Liver (tissue), 9 donors: ENCODE results near the gene CFAP90. TPM values are rescaled to one million over a fixed set of nuclear protein-coding genes. Genes with fewer than 3 reads are reported as not detected.

ENCODE experiments used
- DNase-seq: peaks from one replicate; pipeline ENCODE4 v3.0.0-alpha.2; 2017; ENCODE audit warnings: low spot score
- H3K27ac ChIP-seq, 2 donors: one replicate each; pipeline ENCODE4 v1.7.0; 2013; ENCODE audit warnings: inconsistent platforms in 2 of 2, low read length in 2 of 2, control low read depth in 1 of 2, low read depth in 1 of 2, mild to moderate bottlenecking in 1 of 2
- H3K27me3 ChIP-seq, 4 donors: one replicate each; pipeline versions ENCODE4 v1.6.1 to v1.7.0; 2013; ENCODE audit warnings: low read length in 3 of 4, inconsistent platforms in 1 of 4, mild to moderate bottlenecking in 1 of 4, moderate library complexity in 1 of 4; ENCODE audit not compliant: control insufficient read depth in 4 of 4, insufficient read depth in 4 of 4
- H3K36me3 ChIP-seq, 4 donors: one replicate each; pipeline versions ENCODE4 v1.6.1 to v1.7.0; 2013; ENCODE audit warnings: low read length in 3 of 4, mild to moderate bottlenecking in 3 of 4, low read depth in 1 of 4, moderate library complexity in 1 of 4; ENCODE audit not compliant: control insufficient read depth in 4 of 4, insufficient read depth in 3 of 4
- H3K4me1 ChIP-seq, 4 donors: one replicate each; pipeline versions ENCODE4 v1.6.1 to v1.7.0; 2013; ENCODE audit warnings: low read length in 3 of 4, mild to moderate bottlenecking in 3 of 4, moderate library complexity in 1 of 4; ENCODE audit not compliant: control insufficient read depth in 4 of 4, insufficient read depth in 4 of 4
- H3K4me3 ChIP-seq, 3 donors: one replicate each; pipeline versions ENCODE4 v1.6.1 to v1.7.0; 2013; ENCODE audit warnings: low read length in 3 of 3, control low read depth in 1 of 3, low read depth in 1 of 3, mild to moderate bottlenecking in 1 of 3
- H3K9ac ChIP-seq, 2 donors: one replicate each; pipeline ENCODE4 v1.7.0; 2013; ENCODE audit warnings: low read length in 2 of 2, mild to moderate bottlenecking in 2 of 2, moderate library complexity in 2 of 2, control low read depth in 1 of 2, low read depth in 1 of 2
- H3K9me3 ChIP-seq, 4 donors: one replicate each; pipeline versions ENCODE4 v1.6.1 to v1.7.0; 2013; ENCODE audit warnings: low read length in 3 of 4; ENCODE audit not compliant: control insufficient read depth in 4 of 4
- ATF3 ChIP-seq: IDR thresholded peaks from 2 replicates; pipeline ENCODE4 v1.6.1; 2016; ENCODE audit warnings: antibody characterized with exemption
- CTCF ChIP-seq: fragments of 150-350 bp; IDR thresholded peaks from 2 replicates; pipeline ENCODE4 v1.5.1; 2017; ENCODE audit warnings: improper control_type of control experiment, low read depth, low read length; ENCODE audit not compliant: missing input control
- EGR1 ChIP-seq, 2 donors: IDR thresholded peaks; 2 replicates each; pipeline ENCODE4 v1.6.1; 2016 to 2018; ENCODE audit warnings: antibody characterized with exemption in 2 of 2, low read depth in 2 of 2
- FOXA1 ChIP-seq: IDR thresholded peaks from 2 replicates; pipeline ENCODE4 v1.6.1; 2016; ENCODE audit warnings: antibody characterized with exemption
- FOXA2 ChIP-seq: IDR thresholded peaks from 2 replicates; pipeline ENCODE4 v1.6.1; 2016; ENCODE audit warnings: antibody characterized with exemption
- GABPA ChIP-seq, 2 donors: IDR thresholded peaks in 1 of 2; conservative IDR thresholded peaks in 1 of 2; 2 replicates each; pipeline ENCODE4 v1.6.1; 2016; ENCODE audit warnings: antibody characterized with exemption in 2 of 2, mild to moderate bottlenecking in 1 of 2, moderate library complexity in 1 of 2
- HNF4A ChIP-seq, 2 donors: conservative IDR thresholded peaks; 2 replicates each; pipeline ENCODE4 v1.6.1; 2016; ENCODE audit warnings: antibody characterized with exemption in 2 of 2, mild to moderate bottlenecking in 2 of 2
- JUND ChIP-seq, 2 donors: IDR thresholded peaks; 2 replicates each; pipeline ENCODE4 v1.6.1; 2016; ENCODE audit warnings: antibody characterized with exemption in 2 of 2
- RAD21 ChIP-seq, 2 donors: IDR thresholded peaks; 2 replicates each; pipeline ENCODE4 v1.6.1; 2016; ENCODE audit warnings: antibody characterized with exemption in 2 of 2, mild to moderate bottlenecking in 2 of 2
- REST ChIP-seq: IDR thresholded peaks from 2 replicates; pipeline ENCODE4 v1.6.1; 2016; ENCODE audit warnings: antibody characterized with exemption, mild to moderate bottlenecking
- RXRA ChIP-seq, 2 donors: IDR thresholded peaks; 2 replicates each; pipeline ENCODE4 v1.6.1; 2017 to 2018; ENCODE audit warnings: antibody characterized with exemption in 2 of 2, mild to moderate bottlenecking in 1 of 2
- SP1 ChIP-seq: IDR thresholded peaks from 2 replicates; pipeline ENCODE4 v1.6.1; 2018; ENCODE audit warnings: antibody characterized with exemption, mild to moderate bottlenecking
- TAF1 ChIP-seq: conservative IDR thresholded peaks from 2 replicates; pipeline ENCODE4 v1.6.1; 2016; ENCODE audit warnings: antibody characterized with exemption, mild to moderate bottlenecking
- YY1 ChIP-seq: IDR thresholded peaks from 2 replicates; pipeline ENCODE4 v1.6.1; 2016; ENCODE audit warnings: antibody characterized with exemption, mild to moderate bottlenecking
- ZBTB33 ChIP-seq: IDR thresholded peaks from 2 replicates; pipeline ENCODE4 v1.6.1; 2016; ENCODE audit warnings: antibody characterized with exemption
- WGBS: extraction: QIAGEN DNeasy Blood & Tissue Kit; methylation state at CpG from one replicate; pipeline ENCODE4 v1.1.7; 2013; 5-methylcytosine and 5-hydroxymethylcytosine counted together
- polyA plus RNA-seq, 2 donors: library from polyadenylated mRNA; stranded (reverse) in 1 of 2; unstranded in 1 of 2; fragments of 200-250 nt in 1 of 2; fragments of >200 nt in 1 of 2; fragmentation: Nextera tagmentation in 1 of 2; extraction: Ambion mirVana in 1 of 2; gene quantifications; one replicate each; pipeline versions ENCODE4 v1.2.1 to v1.2.3, GENCODE V29; 2013 to 2015
- total RNA-seq, 2 donors: library from RNA; depleted of rRNA; stranded (reverse); fragments of >200 nt; gene quantifications; one replicate each; pipeline ENCODE4 v1.2.3, GENCODE V29; 2014
- TF ChIP-seq, protein P1 (sequence below): IDR thresholded peaks from 2 replicates; pipeline ENCODE4 v1.6.1; 2016; ENCODE audit warnings: antibody characterized with exemption
- donor health status: healthy.
- donor health status: healthy.
- donor health status: healthy.
- donor health status: healthy.
- donor health status: healthy.

Gene CFAP90
- total and polyA plus RNA-seq, 4 donors, result 0.42 to 1.0 (median 0.59) TPM

- no peaks in the 10 kb centered on the region for H3K4me1 ChIP-seq
- no peaks in the 10 kb centered on the region for H3K36me3 ChIP-seq
- H3K9ac ChIP-seq, result no peak overlapping the region
- no peaks in the 10 kb centered on the region for H3K9me3 ChIP-seq
- DNase-seq, result no peak
- TF ChIP-seq RAD21 (IDR thresholded peaks at IDR 0.05), result no peak
- no peak for TF ChIP-seq GABPA (IDR thresholded peaks at IDR 0.05 in 1 of 2, conservative IDR thresholded peaks at IDR 0.05 in 1 of 2)
- TF ChIP-seq FOXA2, result no peak
- TF ChIP-seq, protein P1, sequence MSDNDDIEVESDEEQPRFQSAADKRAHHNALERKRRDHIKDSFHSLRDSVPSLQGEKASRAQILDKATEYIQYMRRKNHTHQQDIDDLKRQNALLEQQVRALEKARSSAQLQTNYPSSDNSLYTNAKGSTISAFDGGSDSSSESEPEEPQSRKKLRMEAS, result no peak
- no peak for TF ChIP-seq CTCF
- no peak for TF ChIP-seq ATF3
- TF ChIP-seq ZBTB33, result no peak
- TF ChIP-seq YY1, result no peak
- TF ChIP-seq JUND (IDR thresholded peaks at IDR 0.05), result no peak
- TF ChIP-seq HNF4A (conservative IDR thresholded peaks at IDR 0.05), result no peak
- no peak for TF ChIP-seq RXRA (IDR thresholded peaks at IDR 0.05)
- no peak for TF ChIP-seq SP1
- TF ChIP-seq FOXA1, result no peak
- no peak for TF ChIP-seq EGR1 (IDR thresholded peaks at IDR 0.05; ENCODE audit: low read depth in 2 of 2)
- peaks cover 0 to 3% (median 0%) of the 10 kb centered on the region in 4 donors for H3K27me3 ChIP-seq
- no peak overlapping the region for H3K4me3 ChIP-seq
- 83% methylated on average over 14 of the region's 14 CpGs for WGBS
- H3K27ac ChIP-seq, result no peak overlapping the region
Measured at GRCh38 chr5:7801891-7802614, 48.9 kb downstream of the CFAP90 start.

GRCh38 chr5:7795306-7795705 lies 55.6 kb downstream of the CFAP90 start:
- no peak for TF ChIP-seq HNF4A (conservative IDR thresholded peaks at IDR 0.05)
- DNase-seq, result no peak
- whole genome bisulfite sequencing, result 60% methylated on average over 3 of the region's 3 CpGs

DNA sequence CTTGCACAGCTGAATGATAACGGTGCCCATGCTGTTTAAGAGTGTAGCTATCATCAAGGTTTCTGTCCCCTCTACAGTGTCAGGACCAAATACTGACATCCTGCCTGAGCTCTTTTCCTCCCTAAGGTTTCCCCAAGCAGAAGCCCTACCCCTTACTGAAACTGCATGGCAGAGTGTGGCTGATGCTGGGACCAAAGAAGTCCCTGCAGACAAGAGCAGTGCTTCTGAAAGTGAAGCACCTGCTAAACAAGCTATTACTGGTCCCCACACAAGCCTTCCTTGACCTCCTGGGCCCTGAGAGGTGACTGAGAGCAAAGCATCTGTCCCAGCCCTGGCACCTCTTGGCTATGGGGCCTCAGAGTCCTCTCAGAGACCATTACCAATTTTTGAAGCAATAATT lies 56.1 kb downstream of the CFAP90 start:
- H3K9me3 ChIP-seq, result no peaks in the 10 kb centered on the region
- H3K27me3 ChIP-seq, result peaks cover 0 to 3% (median 0%) of the 10 kb centered on the region in 4 donors
- no peaks in the 10 kb centered on the region for H3K4me1 ChIP-seq
- no peak overlapping the region for H3K4me3 ChIP-seq
- DNase-seq, result no peak
- H3K9ac ChIP-seq, result no peak overlapping the region
- no peaks in the 10 kb centered on the region for H3K36me3 ChIP-seq
- H3K27ac ChIP-seq, result no peak overlapping the region
- 70% methylated on average over 1 of the region's 1 CpG for WGBS
- TF ChIP-seq RAD21 (IDR thresholded peaks at IDR 0.05), result no peak
- TF ChIP-seq, protein P1, result no peak
- no peak for TF ChIP-seq GABPA (IDR thresholded peaks at IDR 0.05 in 1 of 2, conservative IDR thresholded peaks at IDR 0.05 in 1 of 2)
- no peak for TF ChIP-seq YY1
- TF ChIP-seq JUND (IDR thresholded peaks at IDR 0.05), result no peak
- no peak for TF ChIP-seq HNF4A (conservative IDR thresholded peaks at IDR 0.05)
- TF ChIP-seq ZBTB33, result no peak
- TF ChIP-seq REST, result no peak
- no peak for TF ChIP-seq TAF1

More at GRCh38 chr5:7795306-7795705, 55.6 kb downstream of the CFAP90 start:
- Histone ChIP-seq H3K9ac (no peak overlapping the region), H3K4me1 (no peaks in the 10 kb centered on the region), H3K9me3 (no peaks in the 10 kb centered on the region), H3K27ac (no peak overlapping the region), H3K36me3 (no peaks in the 10 kb centered on the region), H3K27me3 (peaks cover 0 to 3% (median 0%) of the 10 kb centered on the region in 4 donors), H3K4me3 (no peak overlapping the region)
